ENCODE measurements around the gene ADGRG1.

The ADGRG1 gene

DNA sequence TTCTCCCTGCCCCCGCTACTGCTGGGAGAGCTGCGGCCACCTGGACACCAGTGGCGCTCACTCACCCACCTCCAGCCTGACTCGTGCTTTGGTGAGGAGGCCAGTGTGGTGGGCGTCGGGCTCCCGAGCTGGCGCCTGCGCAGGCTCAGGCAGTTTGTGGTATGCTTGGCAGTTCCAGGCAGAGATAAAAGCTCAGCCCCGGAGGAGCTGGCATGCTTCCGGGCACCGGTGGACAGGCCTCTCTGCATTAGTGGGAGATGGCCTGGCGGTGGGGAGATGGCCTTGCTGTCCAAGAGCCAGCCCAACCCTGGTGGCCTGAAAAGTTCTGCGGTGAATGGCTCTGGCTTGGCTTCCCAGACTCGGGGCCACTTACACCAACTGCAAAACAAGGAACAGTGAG lies 4.1 kb downstream of the ADGRG1 start:
- H3K4me3 ChIP-seq (ENCODE audit: low read depth, low read length), result no peak overlapping the region
- no peaks in the 10 kb centered on the region for H3K9me3 ChIP-seq (ENCODE audit: control insufficient read depth, insufficient read depth, low read length)
- peaks cover 3% of the 10 kb centered on the region for H3K4me1 ChIP-seq (ENCODE audit: control insufficient read depth, insufficient read depth, low read length)
- H3K36me3 ChIP-seq (ENCODE audit: control insufficient read depth, insufficient read depth, low read length), result no peaks in the 10 kb centered on the region
- no peak overlapping the region for H3K9ac ChIP-seq (ENCODE audit: low read depth, low read length)
- peaks cover 5% of the 10 kb centered on the region for H3K27me3 ChIP-seq (ENCODE audit: control insufficient read depth, insufficient read depth, low read length)

DNA sequence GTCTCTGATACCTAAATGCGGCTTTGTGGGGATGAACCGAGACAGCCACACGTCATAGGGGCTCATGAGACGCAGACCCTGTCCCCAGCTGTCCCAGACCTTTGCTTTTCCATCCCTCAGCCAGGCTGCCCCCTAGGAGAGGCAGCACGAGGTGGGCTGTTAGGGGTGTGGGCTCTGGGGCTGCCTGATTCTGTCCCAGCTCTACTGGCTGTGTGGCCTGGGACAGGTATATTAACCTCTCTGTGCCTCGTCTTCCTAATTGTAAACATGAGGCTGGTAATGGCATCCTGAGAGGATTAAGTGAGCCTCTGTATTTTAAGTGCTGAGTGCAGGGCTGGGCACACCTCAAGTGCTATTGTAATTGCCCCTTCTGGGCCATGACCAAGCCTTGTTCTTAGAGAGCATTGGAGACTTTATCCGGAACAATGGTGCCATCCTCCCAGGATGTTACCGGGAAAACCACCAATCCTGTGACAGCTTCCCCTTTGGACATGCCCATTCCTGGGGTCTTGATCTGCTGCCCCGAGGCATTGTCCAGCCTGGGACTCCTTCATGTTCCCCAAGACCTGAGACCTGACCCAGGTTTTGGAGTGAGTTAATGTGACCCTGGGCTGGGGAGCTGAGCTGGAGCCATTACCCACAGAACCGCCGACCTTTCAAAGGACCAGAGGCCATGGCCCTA lies 5.1 kb downstream of the ADGRG1 start:
- Histone ChIP-seq H3K27me3 (ENCODE audit: control insufficient read depth, insufficient read depth, low read length) (peaks cover 5% of the 10 kb centered on the region), H3K4me1 (ENCODE audit: control insufficient read depth, insufficient read depth, low read length) (no peaks in the 10 kb centered on the region), H3K9me3 (ENCODE audit: control insufficient read depth, insufficient read depth, low read length) (no peaks in the 10 kb centered on the region), H3K9ac (ENCODE audit: low read depth, low read length) (no peak overlapping the region), H3K4me3 (ENCODE audit: low read depth, low read length) (no peak overlapping the region), H3K36me3 (ENCODE audit: control insufficient read depth, insufficient read depth, low read length) (no peaks in the 10 kb centered on the region)

DNA sequence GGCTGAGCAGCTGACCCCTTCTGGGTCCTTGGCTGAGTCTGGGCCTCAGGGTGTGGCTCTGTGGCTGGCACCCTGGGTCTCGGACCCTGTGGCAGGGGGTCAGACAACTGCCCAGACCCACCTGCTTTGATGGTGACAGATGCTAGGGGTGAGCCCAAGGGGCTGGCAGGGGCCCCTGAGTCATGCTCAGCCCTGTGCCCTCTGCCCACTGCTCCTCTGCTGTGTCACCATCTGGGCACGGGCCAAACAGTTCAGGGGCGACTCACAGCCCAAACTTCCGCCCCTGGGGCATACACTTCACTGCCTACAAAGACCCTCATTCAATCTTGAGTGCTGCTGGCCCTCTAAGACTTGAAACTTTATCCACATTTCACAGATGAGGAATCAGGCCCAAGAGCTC lies 5.7 kb downstream of the ADGRG1 start:
- no peak overlapping the region for H3K4me3 ChIP-seq (ENCODE audit: low read depth, low read length)
- no peak overlapping the region for H3K9ac ChIP-seq (ENCODE audit: low read depth, low read length)
- no peaks in the 10 kb centered on the region for H3K4me1 ChIP-seq (ENCODE audit: control insufficient read depth, insufficient read depth, low read length)
- H3K9me3 ChIP-seq (ENCODE audit: control insufficient read depth, insufficient read depth, low read length), result no peaks in the 10 kb centered on the region
- H3K36me3 ChIP-seq (ENCODE audit: control insufficient read depth, insufficient read depth, low read length), result no peaks in the 10 kb centered on the region
- peaks cover 5% of the 10 kb centered on the region for H3K27me3 ChIP-seq (ENCODE audit: control insufficient read depth, insufficient read depth, low read length)

GRCh38 chr16:57635266-57636097 lies 7.1 kb downstream of the ADGRG1 start:
- Histone ChIP-seq H3K4me1 (ENCODE audit: control insufficient read depth, insufficient read depth, low read length) (no peaks in the 10 kb centered on the region), H3K36me3 (ENCODE audit: control insufficient read depth, insufficient read depth, low read length) (no peaks in the 10 kb centered on the region), H3K9me3 (ENCODE audit: control insufficient read depth, insufficient read depth, low read length) (no peaks in the 10 kb centered on the region), H3K4me3 (ENCODE audit: low read depth, low read length) (no peak overlapping the region), H3K27me3 (ENCODE audit: control insufficient read depth, insufficient read depth, low read length) (peaks cover 5% of the 10 kb centered on the region), H3K9ac (ENCODE audit: low read depth, low read length) (no peak overlapping the region)

- peaks cover 5% of the 10 kb centered on the region for H3K27me3 ChIP-seq (ENCODE audit: control insufficient read depth, insufficient read depth, low read length)
- H3K36me3 ChIP-seq (ENCODE audit: control insufficient read depth, insufficient read depth, low read length), result no peaks in the 10 kb centered on the region
- H3K4me1 ChIP-seq (ENCODE audit: control insufficient read depth, insufficient read depth, low read length), result no peaks in the 10 kb centered on the region
- H3K4me3 ChIP-seq (ENCODE audit: low read depth, low read length), result no peak overlapping the region
- no peaks in the 10 kb centered on the region for H3K9me3 ChIP-seq (ENCODE audit: control insufficient read depth, insufficient read depth, low read length)
- H3K9ac ChIP-seq (ENCODE audit: low read depth, low read length), result no peak overlapping the region
Measured at GRCh38 chr16:57636184-57636583, 7.8 kb downstream of the ADGRG1 start.

GRCh38 chr16:57637020-57637419 lies 8.6 kb downstream of the ADGRG1 start:
- Histone ChIP-seq H3K9ac (ENCODE audit: low read depth, low read length) (no peak overlapping the region), H3K27me3 (ENCODE audit: control insufficient read depth, insufficient read depth, low read length) (peaks cover 5% of the 10 kb centered on the region), H3K4me3 (ENCODE audit: low read depth, low read length) (no peak overlapping the region), H3K36me3 (ENCODE audit: control insufficient read depth, insufficient read depth, low read length) (no peaks in the 10 kb centered on the region), H3K4me1 (ENCODE audit: control insufficient read depth, insufficient read depth, low read length) (no peaks in the 10 kb centered on the region), H3K9me3 (ENCODE audit: control insufficient read depth, insufficient read depth, low read length) (no peaks in the 10 kb centered on the region)

DNA sequence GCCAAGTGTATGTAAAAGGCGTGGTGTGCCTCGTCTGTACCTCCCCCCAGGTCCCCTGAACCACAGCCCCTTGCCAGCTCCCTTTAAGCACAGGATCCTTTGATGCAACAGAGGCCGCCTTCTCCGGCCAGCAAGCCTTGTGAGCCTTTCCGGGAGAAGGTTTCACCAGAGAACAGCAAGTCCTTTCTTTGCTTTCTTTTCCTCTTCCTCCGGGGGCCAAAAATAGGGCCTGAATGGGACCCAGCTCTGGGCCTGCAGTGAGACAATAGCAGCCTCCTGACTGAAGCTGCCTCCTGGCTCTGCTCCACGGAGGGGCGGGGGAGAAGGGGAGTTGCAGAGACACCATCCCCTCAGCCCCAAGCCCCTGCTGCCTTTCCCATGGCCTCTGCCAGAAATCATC lies 9.0 kb downstream of the ADGRG1 start:
- no peaks in the 10 kb centered on the region for H3K36me3 ChIP-seq (ENCODE audit: control insufficient read depth, insufficient read depth, low read length)
- H3K9me3 ChIP-seq (ENCODE audit: control insufficient read depth, insufficient read depth, low read length), result no peaks in the 10 kb centered on the region
- H3K9ac ChIP-seq (ENCODE audit: low read depth, low read length), result no peak overlapping the region
- H3K4me3 ChIP-seq (ENCODE audit: low read depth, low read length), result no peak overlapping the region
- no peaks in the 10 kb centered on the region for H3K4me1 ChIP-seq (ENCODE audit: control insufficient read depth, insufficient read depth, low read length)
- H3K27me3 ChIP-seq (ENCODE audit: control insufficient read depth, insufficient read depth, low read length), result peaks cover 5% of the 10 kb centered on the region

GRCh38 chr16:57637965-57638364 lies 9.5 kb downstream of the ADGRG1 start:
- Histone ChIP-seq H3K9me3 (ENCODE audit: control insufficient read depth, insufficient read depth, low read length) (no peaks in the 10 kb centered on the region), H3K9ac (ENCODE audit: low read depth, low read length) (no peak overlapping the region), H3K4me3 (ENCODE audit: low read depth, low read length) (no peak overlapping the region), H3K27me3 (ENCODE audit: control insufficient read depth, insufficient read depth, low read length) (peaks cover 5% of the 10 kb centered on the region), H3K4me1 (ENCODE audit: control insufficient read depth, insufficient read depth, low read length) (no peaks in the 10 kb centered on the region), H3K36me3 (ENCODE audit: control insufficient read depth, insufficient read depth, low read length) (no peaks in the 10 kb centered on the region)

GRCh38 chr16:57638381-57638780 lies 10.0 kb downstream of the ADGRG1 start:
- H3K36me3 ChIP-seq (ENCODE audit: control insufficient read depth, insufficient read depth, low read length), result no peaks in the 10 kb centered on the region
- H3K27me3 ChIP-seq (ENCODE audit: control insufficient read depth, insufficient read depth, low read length), result peaks cover 5% of the 10 kb centered on the region
- H3K4me3 ChIP-seq (ENCODE audit: low read depth, low read length), result no peak overlapping the region
- H3K9me3 ChIP-seq (ENCODE audit: control insufficient read depth, insufficient read depth, low read length), result no peaks in the 10 kb centered on the region
- H3K4me1 ChIP-seq (ENCODE audit: control insufficient read depth, insufficient read depth, low read length), result no peaks in the 10 kb centered on the region
- H3K9ac ChIP-seq (ENCODE audit: low read depth, low read length), result no peak overlapping the region

DNA sequence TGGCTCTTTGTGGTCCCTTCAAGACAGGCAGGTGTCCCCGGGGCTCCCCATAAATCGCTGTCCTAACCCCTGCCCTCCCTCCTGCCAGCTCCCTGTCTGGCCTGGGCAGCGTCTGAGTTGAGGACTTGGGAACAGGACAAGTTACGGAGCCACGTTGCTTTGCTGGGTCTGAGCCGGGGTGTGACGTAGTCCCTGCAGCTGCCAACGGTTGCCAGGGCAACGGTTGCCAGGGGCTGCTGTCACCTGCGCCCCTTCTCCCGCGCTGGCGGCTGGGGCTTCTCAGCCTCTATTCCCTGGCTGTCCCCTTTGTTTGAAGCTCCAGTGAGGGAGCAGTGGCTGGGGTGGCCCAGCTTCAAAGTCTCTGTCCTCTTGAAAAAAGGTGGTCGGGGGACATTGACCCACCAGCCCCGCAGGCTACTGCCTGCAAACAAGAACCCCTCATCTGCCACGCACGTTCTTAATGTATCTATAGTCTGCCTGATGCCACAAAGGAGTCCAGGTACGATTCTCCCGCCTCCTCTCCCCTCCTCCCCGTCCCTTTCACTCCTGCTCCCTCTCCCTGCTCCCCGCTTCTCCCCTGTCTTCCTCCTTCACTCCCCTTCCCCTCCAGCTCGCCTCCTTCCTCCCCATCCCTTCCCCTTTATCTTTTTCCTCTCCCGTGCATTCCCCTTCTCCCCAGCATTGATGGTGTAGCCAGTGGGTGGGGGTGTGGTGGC lies 10.9 kb downstream of the ADGRG1 start:
- H3K4me1 ChIP-seq (ENCODE audit: control insufficient read depth, insufficient read depth, low read length), result no peaks in the 10 kb centered on the region
- H3K4me3 ChIP-seq (ENCODE audit: low read depth, low read length), result no peak overlapping the region
- no peaks in the 10 kb centered on the region for H3K36me3 ChIP-seq (ENCODE audit: control insufficient read depth, insufficient read depth, low read length)
- H3K27me3 ChIP-seq (ENCODE audit: control insufficient read depth, insufficient read depth, low read length), result peaks cover 5% of the 10 kb centered on the region
- H3K9me3 ChIP-seq (ENCODE audit: control insufficient read depth, insufficient read depth, low read length), result no peaks in the 10 kb centered on the region
- no peak overlapping the region for H3K9ac ChIP-seq (ENCODE audit: low read depth, low read length)

DNA sequence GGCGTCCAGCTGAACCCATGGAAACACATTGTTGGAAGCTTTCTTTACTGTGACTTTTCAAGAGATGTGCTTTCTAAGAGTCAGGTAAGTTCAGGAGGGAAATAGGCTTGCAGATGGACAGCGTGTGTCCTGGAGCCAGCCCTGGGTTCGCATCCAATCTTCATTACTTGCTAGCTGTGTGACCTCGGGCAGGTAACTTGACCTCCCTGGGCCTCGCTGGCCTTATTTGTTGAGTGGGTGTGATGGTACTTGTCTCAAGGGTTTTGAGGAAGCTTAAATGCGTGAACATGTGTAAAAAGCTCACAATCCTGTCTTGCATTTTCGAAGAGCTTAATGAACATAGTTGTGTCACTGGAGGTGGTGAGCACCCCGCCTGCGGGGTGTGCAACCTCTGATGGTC lies 11.8 kb downstream of the ADGRG1 start:
- H3K9ac ChIP-seq (ENCODE audit: low read depth, low read length), result no peak overlapping the region
- no peak overlapping the region for H3K4me3 ChIP-seq (ENCODE audit: low read depth, low read length)
- H3K9me3 ChIP-seq (ENCODE audit: control insufficient read depth, insufficient read depth, low read length), result no peaks in the 10 kb centered on the region
- H3K4me1 ChIP-seq (ENCODE audit: control insufficient read depth, insufficient read depth, low read length), result no peaks in the 10 kb centered on the region
- no peaks in the 10 kb centered on the region for H3K36me3 ChIP-seq (ENCODE audit: control insufficient read depth, insufficient read depth, low read length)
- H3K27me3 ChIP-seq (ENCODE audit: control insufficient read depth, insufficient read depth, low read length), result peaks cover 5% of the 10 kb centered on the region
